Neural cell (in vitro differentiated cells): Measurements from ENCODE around the gene GET3. TPM values are rescaled to one million over a fixed set of nuclear protein-coding genes. Genes with fewer than 3 reads are reported as not detected.
A peak's percentile ranks its signal among the peaks of the same experiment; 100 is the strongest.

Source experiments
- H2AFZ ChIP-seq: fragments of 200-600, 300-800 bp; sonication (generic), shearing (Covaris generic); 2 replicates; pipeline ENCODE4 v1.6.0; 2014; ENCODE audit warnings: low read depth, mild to moderate bottlenecking, antibody characterized with exemption, low read length, moderate library complexity
- H3F3A ChIP-seq: fragments of 200-600 bp; shearing (Covaris generic); 2 replicates; pipeline ENCODE4 v1.6.1; 2016; ENCODE audit warnings: mild to moderate bottlenecking, moderate library complexity, mixed read lengths, antibody characterized with exemption, low read length; ENCODE audit not compliant: insufficient read depth, poor library complexity, severe bottlenecking
- H3K27ac ChIP-seq: fragments of 200-600, 300-800 bp; sonication (generic), shearing (Covaris generic); 2 replicates; pipeline ENCODE4 v1.5.1; 2014; ENCODE audit warnings: mild to moderate bottlenecking, low read length, moderate library complexity
- H3K27me3 ChIP-seq: fragments of 300-800, 200-600 bp; sonication (generic), shearing (Covaris generic); 2 replicates; pipeline ENCODE4 v1.6.0; 2014; ENCODE audit warnings: mild to moderate bottlenecking, low read depth, low read length, moderate library complexity; ENCODE audit not compliant: insufficient read depth
- H3K36me3 ChIP-seq: fragments of 300-800, 200-600 bp; sonication (generic), shearing (Covaris generic); 2 replicates; pipeline ENCODE4 v1.5.1; 2014; ENCODE audit warnings: mild to moderate bottlenecking, antibody characterized with exemption, low read length, moderate library complexity; ENCODE audit not compliant: insufficient read depth
- H3K4me2 ChIP-seq: fragments of 300-800, 200-600 bp; sonication (generic), shearing (Covaris generic); 2 replicates; pipeline ENCODE4 v1.6.0; 2014; ENCODE audit warnings: mild to moderate bottlenecking, low read length
- H3K4me3 ChIP-seq: fragments of 300-800, 200-600 bp; sonication (generic), shearing (Covaris generic); 2 replicates; pipeline ENCODE4 v1.5.1; 2014; ENCODE audit warnings: mild to moderate bottlenecking, low read length, moderate library complexity
- H3K79me2 ChIP-seq: fragments of 200-600 bp; shearing (Covaris generic); replicated peaks from 2 replicates; pipeline ENCODE4 v1.6.0; 2014; ENCODE audit warnings: mild to moderate bottlenecking, low read length, moderate library complexity; ENCODE audit not compliant: insufficient read depth
- H3K9ac ChIP-seq: fragments of 300-800, 200-600 bp; sonication (generic), shearing (Covaris generic); 2 replicates; pipeline ENCODE4 v1.6.1; 2016; ENCODE audit warnings: mild to moderate bottlenecking, low read length, mixed read lengths
- H3K9me2 ChIP-seq: fragments of 200-600 bp; shearing (Covaris generic); 2 replicates; pipeline ENCODE4 v1.6.1; 2016; ENCODE audit warnings: mild to moderate bottlenecking, low read length, mixed read lengths; ENCODE audit not compliant: insufficient read depth
- H3K9me3 ChIP-seq: fragments of 200-600, 300-800 bp; sonication (generic), shearing (Covaris generic); 2 replicates; pipeline ENCODE4 v1.6.1; 2016; ENCODE audit warnings: mild to moderate bottlenecking, mixed run types, low read length, moderate library complexity, mixed read lengths
- H4K20me1 ChIP-seq: fragments of 200-600 bp; shearing (Covaris generic); 2 replicates; pipeline ENCODE4 v1.6.1; 2016; ENCODE audit warnings: mild to moderate bottlenecking, mixed run types; ENCODE audit not compliant: insufficient read depth
- EP300 ChIP-seq: fragments of 450-650 bp; conservative IDR thresholded peaks from 2 replicates; pipeline ENCODE4 v1.6.1; 2014; ENCODE audit warnings: antibody characterized with exemption, mild to moderate bottlenecking, moderate library complexity; ENCODE audit not compliant: poor library complexity, severe bottlenecking
- EZH2 ChIP-seq: fragments of 200-600, 300-800 bp; shearing (Covaris generic), sonication (generic); IDR thresholded peaks from 2 replicates; pipeline ENCODE4 v1.6.1; 2014; ENCODE audit warnings: antibody characterized with exemption, low read length, borderline replicate concordance, mild to moderate bottlenecking; ENCODE audit not compliant: insufficient read depth, poor library complexity, severe bottlenecking
- MXI1 ChIP-seq: fragments of 450-650 bp; conservative IDR thresholded peaks from 2 replicates; pipeline ENCODE4 v1.6.1; 2014; ENCODE audit warnings: antibody characterized with exemption, mild to moderate bottlenecking; ENCODE audit not compliant: poor library complexity, severe bottlenecking
- POLR2AphosphoS5 ChIP-seq: IDR thresholded peaks from 2 replicates; pipeline ENCODE4 v1.6.1; 2012
- RAD21 ChIP-seq: fragments of 450-650 bp; conservative IDR thresholded peaks from 2 replicates; pipeline ENCODE4 v1.6.1; 2014; ENCODE audit warnings: antibody characterized with exemption, mild to moderate bottlenecking, moderate library complexity
- SMC3 ChIP-seq: fragments of 450-650 bp; conservative IDR thresholded peaks from 2 replicates; pipeline ENCODE4 v1.6.1; 2014; ENCODE audit warnings: antibody characterized with exemption, mild to moderate bottlenecking, moderate library complexity; ENCODE audit not compliant: poor library complexity
- TAF1 ChIP-seq: IDR thresholded peaks from 2 replicates; pipeline ENCODE4 v1.6.1; 2012; ENCODE audit warnings: low read depth
- polyA plus RNA-seq: library from polyadenylated mRNA; depleted of rRNA; stranded (reverse); fragments of >200 nt; gene quantifications from 2 replicates; pipeline ENCODE4 v1.2.3, GENCODE V29; 2014
- TF ChIP-seq, protein P1 (sequence below): fragments of 450-650 bp; IDR thresholded peaks from 2 replicates; pipeline ENCODE4 v1.5.1; 2014; ENCODE audit warnings: antibody characterized with exemption, mild to moderate bottlenecking, moderate library complexity; ENCODE audit not compliant: poor library complexity, severe bottlenecking
- TF ChIP-seq, protein P2 (sequence below): IDR thresholded peaks from 2 replicates; pipeline ENCODE4 v1.6.1; 2012; ENCODE audit warnings: borderline replicate concordance

The GET3 gene
- polyA plus RNA-seq, 1 donor from 2014 or later, result 89.6 TPM

DNA sequence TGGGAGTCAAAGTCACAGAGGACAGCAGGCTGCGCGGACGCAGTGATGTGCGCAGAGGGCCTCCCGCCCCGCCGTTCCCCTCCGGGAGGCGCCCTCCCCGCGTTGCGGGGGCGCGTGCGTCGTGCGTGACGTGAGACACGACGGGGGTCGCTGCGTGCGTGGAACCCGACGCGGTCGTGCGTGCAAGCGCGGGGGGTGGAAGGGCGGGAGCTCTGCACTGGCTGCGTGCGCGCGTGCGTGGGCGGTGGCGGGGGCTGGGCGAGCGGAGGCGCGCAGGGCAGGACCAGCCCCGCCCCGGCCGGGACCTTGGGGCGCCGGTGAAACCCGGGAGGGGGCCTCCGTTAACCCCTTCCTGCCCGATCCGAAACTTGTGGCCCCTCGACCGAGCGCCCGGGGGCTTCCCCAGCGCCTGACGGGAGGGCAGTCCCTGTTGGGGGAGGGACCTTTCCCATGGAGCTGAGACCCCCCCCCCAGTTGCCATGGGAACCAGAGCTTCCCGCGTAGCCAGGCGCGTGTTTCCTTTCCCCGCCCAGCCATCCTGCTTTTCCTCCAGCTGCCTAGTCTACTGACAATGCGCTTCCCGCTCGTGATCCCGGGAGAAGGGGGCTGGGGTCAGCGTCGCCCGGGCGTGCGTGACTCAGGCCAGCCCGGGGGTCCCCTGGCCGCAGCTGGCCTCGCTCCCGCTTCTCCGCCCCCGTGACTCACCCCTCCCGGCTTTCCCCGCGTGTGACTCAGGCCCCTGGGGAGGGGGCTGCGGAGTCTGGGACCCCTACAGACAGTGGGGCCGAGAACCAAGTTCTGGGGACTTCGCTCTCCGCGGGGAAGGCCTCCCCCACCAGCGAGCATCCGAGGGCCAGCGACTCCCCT is 45.4 kb downstream of the GET3 start:
- Histone ChIP-seq H3K9me3 (no peaks in the 10 kb centered on the region), H3K4me3 (peak overlapping the region; percentile 75), H3K36me3 (no peaks in the 10 kb centered on the region), H4K20me1 (no peaks in the 10 kb centered on the region), H2AFZ (peak overlapping the region; percentile 31), H3K4me2 (peak overlapping the region; percentile 70), H3F3A (no peaks in the 10 kb centered on the region), H3K79me2 (no peaks in the 10 kb centered on the region), H3K9ac (peak overlapping the region; percentile 85), H3K27ac (peak overlapping the region; percentile 70), H3K27me3 (no peaks in the 10 kb centered on the region), H3K9me2 (no peaks in the 10 kb centered on the region)
- TF ChIP-seq EP300 (peak; percentile 68), RAD21 (no peak), POLR2AphosphoS5 (peak; percentile 52), SMC3 (peak; percentile 24), MXI1 (peak; percentile 92), EZH2 (no peak), TAF1 (no peak)
- TF ChIP-seq, protein P1, sequence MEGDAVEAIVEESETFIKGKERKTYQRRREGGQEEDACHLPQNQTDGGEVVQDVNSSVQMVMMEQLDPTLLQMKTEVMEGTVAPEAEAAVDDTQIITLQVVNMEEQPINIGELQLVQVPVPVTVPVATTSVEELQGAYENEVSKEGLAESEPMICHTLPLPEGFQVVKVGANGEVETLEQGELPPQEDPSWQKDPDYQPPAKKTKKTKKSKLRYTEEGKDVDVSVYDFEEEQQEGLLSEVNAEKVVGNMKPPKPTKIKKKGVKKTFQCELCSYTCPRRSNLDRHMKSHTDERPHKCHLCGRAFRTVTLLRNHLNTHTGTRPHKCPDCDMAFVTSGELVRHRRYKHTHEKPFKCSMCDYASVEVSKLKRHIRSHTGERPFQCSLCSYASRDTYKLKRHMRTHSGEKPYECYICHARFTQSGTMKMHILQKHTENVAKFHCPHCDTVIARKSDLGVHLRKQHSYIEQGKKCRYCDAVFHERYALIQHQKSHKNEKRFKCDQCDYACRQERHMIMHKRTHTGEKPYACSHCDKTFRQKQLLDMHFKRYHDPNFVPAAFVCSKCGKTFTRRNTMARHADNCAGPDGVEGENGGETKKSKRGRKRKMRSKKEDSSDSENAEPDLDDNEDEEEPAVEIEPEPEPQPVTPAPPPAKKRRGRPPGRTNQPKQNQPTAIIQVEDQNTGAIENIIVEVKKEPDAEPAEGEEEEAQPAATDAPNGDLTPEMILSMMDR, result peak; percentile 36
- TF ChIP-seq, protein P2, sequence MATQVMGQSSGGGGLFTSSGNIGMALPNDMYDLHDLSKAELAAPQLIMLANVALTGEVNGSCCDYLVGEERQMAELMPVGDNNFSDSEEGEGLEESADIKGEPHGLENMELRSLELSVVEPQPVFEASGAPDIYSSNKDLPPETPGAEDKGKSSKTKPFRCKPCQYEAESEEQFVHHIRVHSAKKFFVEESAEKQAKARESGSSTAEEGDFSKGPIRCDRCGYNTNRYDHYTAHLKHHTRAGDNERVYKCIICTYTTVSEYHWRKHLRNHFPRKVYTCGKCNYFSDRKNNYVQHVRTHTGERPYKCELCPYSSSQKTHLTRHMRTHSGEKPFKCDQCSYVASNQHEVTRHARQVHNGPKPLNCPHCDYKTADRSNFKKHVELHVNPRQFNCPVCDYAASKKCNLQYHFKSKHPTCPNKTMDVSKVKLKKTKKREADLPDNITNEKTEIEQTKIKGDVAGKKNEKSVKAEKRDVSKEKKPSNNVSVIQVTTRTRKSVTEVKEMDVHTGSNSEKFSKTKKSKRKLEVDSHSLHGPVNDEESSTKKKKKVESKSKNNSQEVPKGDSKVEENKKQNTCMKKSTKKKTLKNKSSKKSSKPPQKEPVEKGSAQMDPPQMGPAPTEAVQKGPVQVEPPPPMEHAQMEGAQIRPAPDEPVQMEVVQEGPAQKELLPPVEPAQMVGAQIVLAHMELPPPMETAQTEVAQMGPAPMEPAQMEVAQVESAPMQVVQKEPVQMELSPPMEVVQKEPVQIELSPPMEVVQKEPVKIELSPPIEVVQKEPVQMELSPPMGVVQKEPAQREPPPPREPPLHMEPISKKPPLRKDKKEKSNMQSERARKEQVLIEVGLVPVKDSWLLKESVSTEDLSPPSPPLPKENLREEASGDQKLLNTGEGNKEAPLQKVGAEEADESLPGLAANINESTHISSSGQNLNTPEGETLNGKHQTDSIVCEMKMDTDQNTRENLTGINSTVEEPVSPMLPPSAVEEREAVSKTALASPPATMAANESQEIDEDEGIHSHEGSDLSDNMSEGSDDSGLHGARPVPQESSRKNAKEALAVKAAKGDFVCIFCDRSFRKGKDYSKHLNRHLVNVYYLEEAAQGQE, result peak; percentile 78

DNA sequence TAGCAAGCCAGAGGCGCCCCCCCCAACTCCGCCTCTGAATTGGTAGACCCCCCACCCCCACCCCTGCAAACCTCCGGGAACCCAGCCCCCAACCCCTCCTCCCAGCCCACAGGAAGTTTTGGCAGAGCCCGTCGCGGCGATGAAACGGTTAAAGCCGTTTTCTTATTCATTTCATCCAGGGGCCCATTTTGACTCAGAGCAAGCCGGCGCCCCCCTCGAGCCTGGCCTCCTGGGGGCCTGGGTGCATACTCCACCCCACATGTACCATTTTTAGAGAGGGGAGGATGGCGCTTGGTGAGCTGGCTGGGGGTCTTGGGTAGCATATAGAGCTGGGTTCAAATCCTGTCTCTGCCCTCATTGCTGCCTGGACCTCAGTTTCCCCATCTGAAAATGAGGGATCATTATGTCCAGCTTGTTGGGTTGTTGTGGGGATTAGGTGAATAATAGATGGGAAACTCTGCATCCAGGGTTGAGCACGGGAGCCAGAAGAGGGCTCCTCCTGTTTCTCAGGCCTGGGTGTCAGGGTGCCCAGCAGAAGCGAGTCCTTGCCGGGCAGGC is 46.1 kb downstream of the GET3 start:
- no peaks in the 10 kb centered on the region for H3F3A ChIP-seq
- no peaks in the 10 kb centered on the region for H3K9me2 ChIP-seq
- H3K36me3 ChIP-seq, result no peaks in the 10 kb centered on the region
- no peaks in the 10 kb centered on the region for H3K9me3 ChIP-seq
- TF ChIP-seq, protein P1, result no peak
- no peak for TF ChIP-seq SMC3
- no peak for TF ChIP-seq EZH2
- no peak for TF ChIP-seq EP300
- TF ChIP-seq, protein P2, result no peak
- no peak for TF ChIP-seq RAD21
- no peak for TF ChIP-seq POLR2AphosphoS5
- no peak for TF ChIP-seq MXI1
- peak overlapping the region; percentile 70 for H3K4me2 ChIP-seq
- no peaks in the 10 kb centered on the region for H3K27me3 ChIP-seq
- H3K4me3 ChIP-seq, result peak overlapping the region; percentile 75
- H4K20me1 ChIP-seq, result no peaks in the 10 kb centered on the region
- peak overlapping the region; percentile 85 for H3K9ac ChIP-seq
- H3K27ac ChIP-seq, result peak overlapping the region; percentile 70
- H2AFZ ChIP-seq, result no peak overlapping the region
- H3K79me2 ChIP-seq, result no peaks in the 10 kb centered on the region
